ENCODE results near the gene FYN. TPM values are rescaled to one million over a fixed set of nuclear protein-coding genes. Genes with fewer than 3 reads are reported as not detected.
A peak's percentile ranks its signal among the peaks of the same experiment; 100 is the strongest.

Gene FYN
- total and polyA plus RNA-seq, 2 of the 4 experiments (the other 2 are of a cell fraction): 30.8 to 36.4 TPM

- H2BK5ac ChIP-seq (ENCODE audit: low read depth, low read length, poor library complexity, severe bottlenecking): no peak overlapping the region
- peak overlapping the region; percentile 47; the same call in 1 of the 2 replicates for H2AK5ac ChIP-seq (ENCODE audit: low read depth, low read length)
- no peak overlapping the region for H3K4me3 ChIP-seq (ENCODE audit: insufficient read depth, low read depth, low read length)
- H3K27me3 ChIP-seq (ENCODE audit: control insufficient read depth, insufficient read depth, low read length): no peaks in the 10 kb centered on the region
- no peak overlapping the region for H4K5ac ChIP-seq (ENCODE audit: low read depth, low read length)
- H4K8ac ChIP-seq (ENCODE audit: low read depth in 2 of 2, low read length in 2 of 2): no peak overlapping the region
- in situ Hi-C loops (cut with MboI; ENCODE audit: low sequenced_read_pairs): no loop called here
- no peak overlapping the region for H2BK20ac ChIP-seq (ENCODE audit: low read depth, low read length)
- POLR2A ChIA-PET (ENCODE audit: unreplicated experiment): no interaction called here
- 0 out of 2 replicates have a peak overlapping the region, but pooled peaks have one; percentile 44 for H3K23ac ChIP-seq (ENCODE audit: low read depth, low read length)
- H2AK9ac ChIP-seq (replicated peaks; ENCODE audit: low read depth, low read length, poor library complexity): no peak overlapping the region
- TF ChIP-seq RFX5 (IDR thresholded peaks at IDR 0.05; ENCODE audit: low read depth, low read length): no peak
- TF ChIP-seq ELK1 (IDR thresholded peaks at IDR 0.05; ENCODE audit: borderline replicate concordance, low read depth, low read length): no peak
- TF ChIP-seq USF2 (IDR thresholded peaks at IDR 0.05; ENCODE audit: low read depth, low read length): no peak
- TF ChIP-seq SMC3 (IDR thresholded peaks at IDR 0.05; ENCODE audit: low read depth, low read length): no peak
- no peak for TF ChIP-seq NFE2L2 (IDR thresholded peaks at IDR 0.05; ENCODE audit: low read depth, low read length)
- no peak for TF ChIP-seq MAFK (IDR thresholded peaks at IDR 0.05; ENCODE audit: low read depth, low read length)
- TF ChIP-seq MXI1 (IDR thresholded peaks at IDR 0.05; ENCODE audit: borderline replicate concordance, low read depth, low read length): no peak
- TF ChIP-seq POLR2A (IDR thresholded peaks at IDR 0.05; ENCODE audit: low read depth, low read length): no peak
- no peak for TF ChIP-seq RCOR1 (IDR thresholded peaks at IDR 0.05; ENCODE audit: insufficient replicate concordance, low read length)
- no peak for TF ChIP-seq CTCF (conservative IDR thresholded peaks at IDR 0.05; ENCODE audit: low read depth, low read length)
- TF ChIP-seq FOS (IDR thresholded peaks at IDR 0.05; ENCODE audit: low read depth, low read length): no peak
- TF ChIP-seq CEBPB (IDR thresholded peaks at IDR 0.05; ENCODE audit: low read depth, low read length): no peak
- TF ChIP-seq CHD1 (IDR thresholded peaks at IDR 0.05; ENCODE audit: low read depth, low read length): no peak
- CTCF ChIA-PET: no interaction called here
- no peak overlapping the region for H3K9ac ChIP-seq (ENCODE audit: low read depth, low read length)
- dilution Hi-C loops (cut with HindIII; ENCODE audit: low sequenced_read_pairs, unreplicated experiment): no loop called here
- H2BK120ac ChIP-seq (ENCODE audit: low read depth, low read length): no peak overlapping the region
- no peaks in the 10 kb centered on the region for H3K36me3 ChIP-seq (ENCODE audit: control insufficient read depth, insufficient read depth, low read length)
- DNase-seq: no peak
- BruUV-seq (replicated peaks): no TSS peak
- H4K91ac ChIP-seq (ENCODE audit: insufficient read depth, low read depth, low read length): no peak overlapping the region
- no peak overlapping the region for H3K4me2 ChIP-seq (ENCODE audit: low read depth, low read length)
- no peak overlapping the region for H2BK15ac ChIP-seq (ENCODE audit: low read depth, low read length)
- ATAC-seq (ENCODE audit: low read depth): no peak
- H2AFZ ChIP-seq (replicated peaks; ENCODE audit: low read length, poor library complexity): no peak overlapping the region
- H3K4ac ChIP-seq (ENCODE audit: low read depth, low read length): no peak overlapping the region
- intact Hi-C loops (cut with micrococcal nuclease): no loop called here
- H4K20me1 ChIP-seq (ENCODE audit: insufficient read depth, low read length): peaks cover 8% of the 10 kb centered on the region; the same call in 1 of the 2 replicates
- peaks cover 4% of the 10 kb centered on the region; the same call in 1 of the 2 replicates for H3K4me1 ChIP-seq (ENCODE audit: control insufficient read depth, insufficient read depth, low read length)
- peaks cover 3% of the 10 kb centered on the region; the same call in 1 of the 2 replicates for H3K9me1 ChIP-seq (ENCODE audit: insufficient read depth, low read length)
- H3K56ac ChIP-seq (ENCODE audit: extremely low read depth, insufficient read depth, low read length): no peak overlapping the region
- H3K14ac ChIP-seq (replicated peaks; ENCODE audit: low read depth, low read length): no peak overlapping the region
- no peak overlapping the region for H3K27ac ChIP-seq (ENCODE audit: insufficient read depth, low read length)
- H3K18ac ChIP-seq (ENCODE audit: low read depth, low read length): no peak overlapping the region
- no peaks in the 10 kb centered on the region for H3K9me3 ChIP-seq (ENCODE audit: control insufficient read depth, insufficient read depth, low read length)
- no CpG with 5 or more reads among the region's 2 CpGs for WGBS, 2 experiments (ENCODE audit: extremely low coverage in 2 of 2, insufficient read length in 1 of 2)
- H3K79me1 ChIP-seq (ENCODE audit: low read depth in 1 of 2, low read length in 2 of 2): peaks cover 18 to 25% of the 10 kb centered on the region in 2 experiments
Measured at GRCh38 chr6:111792241-111792640, 81.0 kb downstream of the FYN start.

Measured in IMR-90 (cell line).